NCI-H82 treated with DMSO at 0.1 percent for 48 hours (cell line): Measurements from ENCODE around the gene PPIG.
"Not testable (repeated sequence)": the region's sequence is repeated elsewhere in the genome, so short reads cannot be mapped to it uniquely, and the experiment has no call there.

ENCODE experiments used
- DNase-seq: peaks from one replicate; lab custom pipeline; 2025; ENCODE audit not compliant: unreplicated experiment; lab: John Stamatoyannopoulos, UW

PPIG gene

GRCh38 chr2:169662744-169663143, 78.6 kb downstream of the PPIG start:
- DNase-seq: no peak

DNA sequence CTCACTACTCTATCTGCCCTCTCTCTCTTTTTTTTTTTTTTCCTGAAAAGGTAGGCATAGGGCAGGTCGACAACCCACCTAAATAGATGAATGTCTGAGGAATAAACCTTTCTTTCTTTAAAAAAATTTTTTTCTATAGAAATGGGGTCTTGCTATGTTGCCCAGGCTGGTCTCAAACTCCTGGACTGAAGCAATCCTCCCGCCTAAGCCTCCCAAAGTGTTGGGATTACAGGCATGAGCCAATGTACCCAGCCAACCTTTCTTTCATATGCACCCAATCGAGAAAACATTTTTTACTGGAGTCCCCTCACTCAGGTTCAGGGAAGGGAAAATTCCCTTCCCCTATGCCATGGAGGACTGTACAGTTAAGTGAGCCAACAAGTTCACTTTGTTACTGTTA, 79.1 kb downstream of the PPIG start:
- no peak for DNase-seq

- DNase-seq: no peak
Observed at GRCh38 chr2:169664600-169664977, 80.4 kb downstream of the PPIG start.

GRCh38 chr2:169664978-169665930, 81.1 kb downstream of the PPIG start:
- no peak for DNase-seq

DNA sequence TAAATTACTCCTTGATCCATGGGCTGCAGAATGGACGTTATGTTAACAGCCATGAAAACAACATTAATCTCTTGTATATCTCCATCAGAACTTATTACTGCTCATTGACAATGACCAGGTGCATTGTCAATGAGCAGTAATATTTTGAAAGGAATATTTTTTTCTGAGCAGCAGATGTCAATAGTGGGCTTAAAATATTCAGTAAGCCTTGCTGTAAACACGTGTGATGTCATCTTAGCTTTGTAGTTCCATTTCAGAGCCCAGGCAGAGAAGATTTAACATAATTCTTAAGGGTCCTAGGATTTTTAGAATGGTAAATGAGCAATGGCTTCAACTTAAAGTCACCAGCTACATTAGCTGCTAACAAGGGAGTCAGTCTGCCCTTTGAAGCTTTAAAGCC, 83.4 kb downstream of the PPIG start:
- DNase-seq: no peak

GRCh38 chr2:169670215-169670651, 86.1 kb downstream of the PPIG start:
- DNase-seq: no peak

DNA sequence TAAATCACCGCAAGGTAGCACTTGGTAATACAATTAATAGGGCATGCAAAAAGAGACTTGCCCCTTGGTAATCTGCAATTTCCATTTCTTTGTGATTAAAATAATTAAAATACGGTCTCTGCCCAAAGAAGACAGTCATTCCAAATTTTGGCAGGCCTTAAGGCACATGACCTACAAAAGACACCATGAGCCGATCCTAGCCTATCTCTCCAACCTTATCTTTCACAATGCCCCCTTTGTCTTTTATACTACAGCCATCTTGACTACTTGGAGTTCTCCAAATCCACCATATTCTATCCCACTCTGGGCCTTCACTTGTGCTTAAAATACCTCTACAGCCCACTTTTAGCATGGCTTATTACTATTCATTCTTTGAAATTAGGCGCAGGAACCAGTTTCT, 86.8 kb downstream of the PPIG start:
- no peak for DNase-seq

DNA sequence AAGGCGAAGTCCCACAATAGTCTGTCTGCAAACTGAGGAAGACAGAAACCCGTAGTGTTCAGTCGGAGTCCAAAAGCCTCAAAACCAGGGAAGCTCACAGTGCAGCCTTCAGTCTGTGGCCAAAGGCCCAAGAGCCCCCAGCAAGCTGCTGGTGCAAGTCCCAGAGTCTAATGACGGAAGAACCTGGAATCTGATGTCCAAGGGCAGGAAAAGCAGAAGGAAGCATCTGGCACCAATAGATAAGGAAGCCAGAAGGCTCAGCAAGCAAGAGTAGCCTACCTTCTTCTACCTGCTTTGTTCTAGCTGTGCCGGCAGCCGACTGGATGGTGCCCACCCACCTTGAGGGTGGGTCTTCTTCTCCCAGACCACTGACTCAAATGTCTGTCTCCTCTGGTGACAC, 88.3 kb downstream of the PPIG start:
- DNase-seq: no peak

GRCh38 chr2:169673106-169673505, 89.0 kb downstream of the PPIG start:
- no peak for DNase-seq

GRCh38 chr2:169673921-169674320, 89.8 kb downstream of the PPIG start:
- DNase-seq: no peak

- DNase-seq: no peak
Observed at GRCh38 chr2:169676357-169676756, 92.2 kb downstream of the PPIG start.

DNA sequence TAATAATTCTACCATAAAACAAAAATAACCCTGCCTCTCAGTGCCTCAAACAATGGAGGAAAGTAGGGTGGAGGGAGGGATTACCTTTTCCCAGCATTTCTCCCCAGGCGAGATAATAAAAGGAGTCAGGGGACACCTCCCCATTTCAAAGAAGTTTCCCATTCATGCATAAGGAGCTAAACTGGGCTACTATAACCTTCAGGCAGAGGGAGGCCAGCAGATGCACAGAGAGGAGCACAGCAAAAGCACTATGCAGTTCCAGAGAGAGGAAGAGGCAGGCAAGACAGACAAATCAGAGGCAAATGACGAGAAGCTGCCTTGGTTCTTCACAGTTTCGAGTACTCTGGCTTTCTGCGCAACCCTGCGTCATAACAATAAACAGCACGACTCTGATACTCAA, 92.7 kb downstream of the PPIG start:
- DNase-seq: no peak

DNA sequence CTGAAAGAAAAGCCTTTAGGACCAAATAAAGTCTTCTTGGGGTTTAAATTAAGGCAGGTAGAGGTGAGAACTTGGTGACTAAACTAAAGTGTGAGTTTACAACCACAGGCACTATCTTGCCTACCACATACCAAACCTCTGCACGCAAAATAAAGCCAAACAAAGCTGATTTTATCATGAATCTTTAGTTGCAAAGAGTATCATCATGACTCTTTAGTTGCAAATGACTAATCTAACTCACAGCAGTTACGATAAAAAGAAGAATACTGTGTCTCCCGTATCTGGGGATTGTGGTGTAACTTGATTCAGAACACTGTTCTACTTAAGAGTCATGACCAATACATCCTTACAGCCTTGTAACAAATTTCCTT, 98.9 kb downstream of the PPIG start:
- no peak for DNase-seq

GRCh38 chr2:169683425-169684134, 99.4 kb downstream of the PPIG start:
- no peak for DNase-seq

GRCh38 chr2:169684135-169684565, 100.0 kb downstream of the PPIG start:
- DNase-seq: no peak

GRCh38 chr2:169684712-169685111, 100.6 kb downstream of the PPIG start:
- not testable (repeated sequence) for DNase-seq

DNA sequence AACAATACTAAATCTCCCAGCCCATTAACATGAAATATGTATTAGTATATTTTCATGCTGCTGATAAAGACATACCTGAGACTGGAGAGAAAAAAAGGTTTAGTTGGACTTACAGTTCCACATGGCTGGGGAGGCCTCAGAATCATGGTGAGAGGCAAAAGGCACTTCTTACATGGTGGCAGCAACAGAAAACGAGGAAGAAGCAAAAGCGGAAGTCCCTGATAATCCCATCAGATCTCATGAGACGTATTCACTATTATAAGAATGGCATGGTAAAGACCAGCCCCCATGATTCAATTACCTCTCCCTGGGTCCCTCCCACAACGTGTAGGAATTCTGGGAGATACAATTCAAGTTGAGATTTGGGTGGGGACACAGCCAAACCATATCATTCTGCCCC, 102.7 kb downstream of the PPIG start:
- DNase-seq: not testable (repeated sequence)

DNA sequence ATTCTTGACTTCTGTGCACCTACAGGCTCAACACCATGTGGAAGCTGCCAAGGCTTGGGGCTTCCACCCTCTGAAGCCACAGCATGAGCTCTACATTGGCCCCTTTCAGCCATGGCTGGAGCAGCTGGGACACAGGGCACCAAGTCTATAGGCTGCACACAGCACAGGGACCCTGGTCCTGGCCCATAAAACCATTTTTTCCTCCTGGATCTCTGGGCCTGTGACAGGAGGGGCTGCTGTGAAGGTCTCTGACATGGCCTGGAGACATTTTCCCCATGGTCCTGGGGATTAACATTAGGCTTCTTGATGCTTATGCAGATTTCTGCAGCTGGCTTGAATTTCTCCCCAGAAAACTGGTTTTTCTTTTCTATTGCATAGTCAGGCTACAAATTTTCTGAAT, 103.8 kb downstream of the PPIG start:
- DNase-seq: not testable (repeated sequence)

DNA sequence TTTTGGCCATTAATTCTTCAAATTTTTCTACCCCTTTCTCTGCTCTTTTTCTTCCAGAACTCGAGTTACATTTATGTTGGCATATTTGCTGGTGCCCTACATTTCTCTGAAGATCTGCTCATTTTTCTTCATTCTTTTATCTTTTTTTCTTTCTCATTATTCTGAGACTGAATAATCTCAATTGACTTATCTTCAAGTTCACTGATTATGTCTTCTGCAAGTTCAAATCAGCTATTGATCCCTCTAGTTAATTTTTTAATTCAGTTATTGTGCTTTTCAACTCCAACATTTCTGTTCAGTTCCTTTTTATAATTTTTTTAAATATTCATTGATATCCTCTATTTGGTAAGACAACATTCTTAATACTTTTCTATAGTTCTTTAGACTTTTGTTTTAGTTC, 106.8 kb downstream of the PPIG start:
- no peak for DNase-seq
